ENCODE data around the gene ZNF619.

Gene ZNF619

DNA sequence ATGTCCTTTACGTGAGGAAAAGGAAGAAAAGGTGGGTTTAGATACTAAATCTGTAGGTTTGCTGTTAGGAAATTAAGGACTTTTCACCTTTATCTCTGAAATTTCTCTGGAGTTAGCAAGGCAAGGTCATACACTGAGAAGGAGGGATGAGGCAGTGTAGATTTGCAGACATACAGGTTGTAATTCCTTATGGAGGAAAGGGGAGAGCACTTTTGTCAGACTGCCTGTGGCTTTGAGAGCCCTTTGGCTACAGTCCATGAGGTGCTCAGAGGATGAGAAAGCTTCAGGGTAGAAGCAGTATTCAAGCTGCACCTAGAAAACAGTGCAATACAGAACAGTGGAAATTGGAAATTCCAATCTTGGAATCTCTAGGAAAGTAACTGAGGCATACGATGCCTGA, 11.5 kb upstream of the ZNF619 start:
- no peak for TF ChIP-seq CTCF (IDR thresholded peaks at IDR 0.05; ENCODE audit: low read depth, low read length)
- DNase-seq (ENCODE audit: extremely low read depth, low read depth), result no peak

- no peak for DNase-seq (ENCODE audit: extremely low read depth, low read depth)
- no peak for TF ChIP-seq CTCF (IDR thresholded peaks at IDR 0.05; ENCODE audit: low read depth, low read length)
Observed at GRCh38 chr3:40468018-40468417, 8.9 kb upstream of the ZNF619 start.

- no peak for TF ChIP-seq CTCF (IDR thresholded peaks at IDR 0.05; ENCODE audit: low read depth, low read length)
- no peak for DNase-seq (ENCODE audit: extremely low read depth, low read depth)
Observed at GRCh38 chr3:40470701-40471100, 6.2 kb upstream of the ZNF619 start.

DNA sequence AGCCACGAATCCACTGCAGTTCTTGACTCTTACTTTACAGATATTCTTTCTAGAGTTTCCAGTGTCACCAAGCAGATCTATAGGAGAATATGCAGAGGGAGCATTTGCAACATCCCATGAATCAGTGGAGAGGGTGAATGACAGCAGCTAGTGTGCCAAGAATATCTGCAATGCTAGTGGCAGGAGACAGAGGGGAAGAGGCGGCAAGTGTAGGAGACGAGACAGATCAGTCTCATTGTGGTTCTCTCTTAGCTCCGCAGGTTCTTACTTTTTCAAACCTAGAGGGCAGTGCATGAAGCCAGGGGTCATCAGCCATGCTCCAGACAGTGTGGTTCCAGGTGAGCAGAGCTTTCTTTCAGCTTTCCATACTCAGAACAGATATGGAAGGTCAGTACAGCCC, 744 bp downstream of the ZNF619 start:
- TF ChIP-seq CTCF (IDR thresholded peaks at IDR 0.05; ENCODE audit: low read depth, low read length), result no peak
- no peak for DNase-seq (ENCODE audit: extremely low read depth, low read depth)

DNA sequence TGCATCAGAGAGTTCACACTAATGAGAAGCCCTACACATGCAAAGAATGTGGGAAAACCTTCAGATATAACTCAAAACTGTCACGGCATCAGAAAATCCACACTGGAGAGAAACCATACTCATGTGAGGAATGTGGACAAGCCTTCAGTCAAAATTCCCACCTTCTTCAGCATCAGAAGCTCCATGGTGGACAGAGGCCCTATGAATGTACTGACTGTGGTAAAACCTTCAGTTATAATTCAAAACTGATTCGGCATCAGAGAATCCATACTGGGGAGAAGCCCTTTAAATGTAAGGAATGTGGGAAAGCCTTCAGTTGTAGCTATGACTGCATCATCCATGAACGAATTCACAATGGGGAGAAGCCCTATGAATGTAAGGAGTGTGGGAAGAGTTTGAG, 10.2 kb downstream of the ZNF619 start:
- no peak for TF ChIP-seq CTCF (IDR thresholded peaks at IDR 0.05; ENCODE audit: low read depth, low read length)
- no peak for DNase-seq (ENCODE audit: extremely low read depth, low read depth)

DNA sequence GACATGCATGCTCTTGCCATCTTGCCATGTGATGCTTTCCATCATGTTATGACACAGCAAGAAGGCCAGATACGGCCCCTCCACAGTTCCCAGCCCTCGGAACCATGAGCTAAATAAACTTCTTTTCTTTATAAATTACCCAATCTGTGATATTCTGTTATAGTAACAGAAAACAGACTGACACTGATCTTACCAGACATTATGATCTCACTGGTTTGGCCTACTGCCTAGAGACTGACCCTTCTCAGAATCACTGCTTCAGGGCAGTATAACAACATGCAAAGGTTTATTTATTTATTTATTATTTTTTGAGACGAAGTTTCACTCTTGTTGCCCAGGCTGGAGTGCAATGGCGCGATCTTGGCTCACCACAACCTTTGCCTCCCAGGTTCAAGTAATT, 14.0 kb downstream of the ZNF619 start:
- DNase-seq (ENCODE audit: extremely low read depth, low read depth), result no peak
- TF ChIP-seq CTCF (IDR thresholded peaks at IDR 0.05; ENCODE audit: low read depth, low read length), result no peak

DNA sequence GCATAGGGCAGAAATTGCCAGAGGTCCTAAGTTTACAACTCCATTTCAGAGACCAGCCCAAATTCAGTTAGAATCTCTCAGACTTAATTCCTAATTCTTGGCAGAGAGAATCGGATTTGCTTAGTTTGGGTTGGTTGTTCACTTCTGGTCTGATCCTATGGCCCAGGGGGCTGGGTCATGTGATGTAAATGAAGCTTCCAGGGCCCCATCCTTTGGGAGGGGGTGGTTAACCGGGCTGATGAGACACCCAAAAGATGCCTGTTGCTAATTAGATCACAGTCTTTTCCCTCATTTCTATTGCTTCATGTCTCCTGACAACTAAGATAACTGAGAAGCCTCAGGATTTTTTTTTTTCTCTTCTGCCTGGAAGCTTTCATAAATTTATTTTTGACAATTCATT, 17.8 kb downstream of the ZNF619 start:
- no peak for DNase-seq (ENCODE audit: extremely low read depth, low read depth)
- no peak for TF ChIP-seq CTCF (IDR thresholded peaks at IDR 0.05; ENCODE audit: low read depth, low read length)

Data from AG09319 (cell line).